H9 (cell line): Measurements from ENCODE around the gene SLC1A7. TPM values are rescaled to one million over a fixed set of nuclear protein-coding genes. Genes with fewer than 3 reads are reported as not detected.

ENCODE experiments used
- DNase-seq: peaks from one replicate; pipeline ENCODE4 v3.0.0-alpha.2; 2017
- H2AFZ ChIP-seq: one replicate; pipeline ENCODE4 v1.6.1; 2013; ENCODE audit warnings: mild to moderate bottlenecking, low read length, control low read depth, moderate library complexity
- H2AK5ac ChIP-seq: 2 replicates; pipeline ENCODE4 v1.6.1; 2013; ENCODE audit warnings: low read length, control low read depth, mixed read lengths; ENCODE audit not compliant: insufficient read length
- H2BK120ac ChIP-seq: one replicate; pipeline ENCODE4 v1.6.1; 2013; ENCODE audit warnings: low read depth, mild to moderate bottlenecking, low read length, control low read depth, inconsistent platforms; ENCODE audit not compliant: poor library complexity, severe bottlenecking
- H2BK12ac ChIP-seq: 2 replicates; pipeline ENCODE4 v1.6.1; 2013; ENCODE audit warnings: low read length, control low read depth, mixed read lengths, low read depth; ENCODE audit not compliant: insufficient read length
- H2BK15ac ChIP-seq: 2 replicates; pipeline ENCODE4 v1.6.1; 2013; ENCODE audit warnings: low read depth, low read length, control low read depth
- H2BK20ac ChIP-seq: one replicate; pipeline ENCODE4 v1.6.1; 2013; ENCODE audit warnings: low read depth, mild to moderate bottlenecking, low read length, control low read depth, inconsistent platforms; ENCODE audit not compliant: poor library complexity, severe bottlenecking
- H2BK5ac ChIP-seq: 2 replicates; pipeline ENCODE4 v1.6.1; 2013; ENCODE audit warnings: low read length, control low read depth, mixed read lengths; ENCODE audit not compliant: insufficient read length
- H3K14ac ChIP-seq: 2 replicates; pipeline ENCODE4 v1.6.1; 2013; ENCODE audit warnings: low read length, control low read depth; ENCODE audit not compliant: insufficient read depth
- H3K18ac ChIP-seq: 2 replicates; pipeline ENCODE4 v1.6.1; 2013; ENCODE audit warnings: low read depth, mild to moderate bottlenecking, mixed read lengths, low read length, control low read depth; ENCODE audit not compliant: insufficient read length
- H3K23ac ChIP-seq: 2 replicates; pipeline ENCODE4 v1.6.1; 2013; ENCODE audit warnings: low read length, control low read depth, mixed read lengths, low read depth; ENCODE audit not compliant: insufficient read length
- H3K23me2 ChIP-seq: 2 replicates; pipeline ENCODE4 v1.6.1; 2013; ENCODE audit warnings: low read depth, mild to moderate bottlenecking, mixed read lengths, low read length, control low read depth; ENCODE audit not compliant: insufficient read length, poor library complexity, severe bottlenecking
- H3K27ac ChIP-seq: 2 replicates; pipeline ENCODE4 v1.5.1; 2013; ENCODE audit warnings: low read length, control low read depth, mixed read lengths, low read depth; ENCODE audit not compliant: insufficient read length
- H3K27me3 ChIP-seq: 2 replicates; pipeline ENCODE4 v1.6.1; 2013; ENCODE audit warnings: low read length, control low read depth, inconsistent platforms; ENCODE audit not compliant: insufficient read depth
- H3K4ac ChIP-seq: 2 replicates; pipeline ENCODE4 v1.6.1; 2013; ENCODE audit warnings: low read depth, mild to moderate bottlenecking, control low read depth, inconsistent platforms, low read length, moderate library complexity
- H3K4me1 ChIP-seq: 2 replicates; pipeline ENCODE4 v1.6.1; 2013; ENCODE audit warnings: low read length, control low read depth, inconsistent platforms; ENCODE audit not compliant: insufficient read depth
- H3K4me2 ChIP-seq: 2 replicates; pipeline ENCODE4 v1.6.1; 2013; ENCODE audit warnings: low read length, control low read depth, mixed read lengths; ENCODE audit not compliant: insufficient read length, insufficient read depth
- H3K56ac ChIP-seq: 2 replicates; pipeline ENCODE4 v1.6.1; 2013; ENCODE audit warnings: low read depth, mild to moderate bottlenecking, mixed read lengths, low read length, control low read depth; ENCODE audit not compliant: insufficient read length
- H3K79me1 ChIP-seq: 2 replicates; pipeline ENCODE4 v1.6.1; 2013; ENCODE audit warnings: low read depth, mild to moderate bottlenecking, moderate library complexity, low read length, control low read depth, inconsistent platforms; ENCODE audit not compliant: insufficient read depth, poor library complexity, severe bottlenecking
- H3K79me2 ChIP-seq: 2 replicates; pipeline ENCODE4 v1.6.1; 2013; ENCODE audit warnings: low read length, control low read depth, inconsistent platforms; ENCODE audit not compliant: insufficient read depth
- H3K9ac ChIP-seq: 2 replicates; pipeline ENCODE4 v1.6.1; 2013; ENCODE audit warnings: low read length, control low read depth, mixed read lengths; ENCODE audit not compliant: insufficient read length; ENCODE audit errors: extremely low read depth
- H3K9me3 ChIP-seq: one replicate; pipeline ENCODE4 v1.6.1; 2013; ENCODE audit warnings: low read depth, low read length, inconsistent platforms; ENCODE audit not compliant: control insufficient read depth
- H3T11ph ChIP-seq: one replicate; pipeline ENCODE4 v1.6.1; 2013; ENCODE audit warnings: mild to moderate bottlenecking, low read length, control low read depth, inconsistent platforms
- H4K20me1 ChIP-seq: one replicate; pipeline ENCODE4 v1.6.1; 2013; ENCODE audit not compliant: control insufficient read depth, insufficient read length, insufficient read depth
- H4K5ac ChIP-seq: 2 replicates; pipeline ENCODE4 v1.6.1; 2013; ENCODE audit warnings: low read depth, mild to moderate bottlenecking, mixed read lengths, low read length, control low read depth; ENCODE audit not compliant: insufficient read length
- H4K8ac ChIP-seq: replicated peaks from 2 replicates; pipeline ENCODE4 v1.6.1; 2013; ENCODE audit warnings: low read length, control low read depth, mixed read lengths, low read depth; ENCODE audit not compliant: insufficient read length
- H4K91ac ChIP-seq: 2 replicates; pipeline ENCODE4 v1.6.1; 2013; ENCODE audit warnings: low read depth, mild to moderate bottlenecking, moderate library complexity, mixed read lengths, low read length, control low read depth; ENCODE audit not compliant: insufficient read length
- H3K27ac Mint-ChIP-seq, 3 experiments: 2 replicates in 2 of 3; 3 replicates in 1 of 3; pipeline ENCODE4 v1.8.0; 2020 to 2021; ENCODE audit warnings: mixed read lengths in 3 of 3, mild to moderate bottlenecking in 1 of 3, moderate library complexity in 1 of 3
- H3K27me3 Mint-ChIP-seq: 2 replicates; pipeline ENCODE4 v1.8.0; 2021; ENCODE audit warnings: low read depth, mild to moderate bottlenecking, moderate library complexity, mixed read lengths
- H3K36me3 Mint-ChIP-seq, 3 experiments: 2 replicates in 2 of 3; 3 replicates in 1 of 3; pipeline ENCODE4 v1.8.0; 2020 to 2021; ENCODE audit warnings: low read depth in 3 of 3, mixed read lengths in 3 of 3; ENCODE audit not compliant: insufficient read depth in 1 of 3
- H3K4me1 Mint-ChIP-seq, 2 experiments: 2 replicates each; pipeline ENCODE4 v1.8.0; 2020; ENCODE audit warnings: mixed read lengths in 2 of 2
- H3K4me3 Mint-ChIP-seq, 2 experiments: 2 replicates in 1 of 2; 3 replicates in 1 of 2; pipeline ENCODE4 v1.8.0; 2020 to 2021; ENCODE audit warnings: mild to moderate bottlenecking in 2 of 2, mixed read lengths in 2 of 2, moderate library complexity in 1 of 2
- H3K9me3 Mint-ChIP-seq, 2 experiments: 2 replicates in 1 of 2; 3 replicates in 1 of 2; pipeline ENCODE4 v1.8.0; 2020; ENCODE audit warnings: mild to moderate bottlenecking in 2 of 2, mixed read lengths in 2 of 2, moderate library complexity in 1 of 2
- CTCF ChIP-seq: fragments of 200-600 bp; sonication (generic); conservative IDR thresholded peaks from 3 replicates; pipeline ENCODE4 v1.8.0; 2021; ENCODE audit warnings: antibody characterized with exemption, mild to moderate bottlenecking
- WGBS: extraction: QIAGEN DNeasy Blood & Tissue Kit; methylation state at CpG from one replicate; pipeline ENCODE4 v1.1.7; 2013; ENCODE audit warnings: missing lambda C conversion rate, low lambda C conversion rate, mixed read lengths; ENCODE audit not compliant: insufficient read length; ENCODE audit errors: extremely low coverage; 5-methylcytosine and 5-hydroxymethylcytosine counted together
- total RNA-seq: library from RNA; stranded (reverse); gene quantifications from 2 replicates; pipeline ENCODE4 v1.2.1, GENCODE V29; 2021

Gene SLC1A7
- total RNA-seq, 1 experiment from 2014 or later = not detected

- Mint-ChIP-seq H3K4me1 (peaks cover 3% of the 10 kb centered on the region in 2 experiments; a peak in 3 of 4 replicates), H3K27me3 (peaks cover 5% of the 10 kb centered on the region), H3K4me3 (no peak overlapping the region), H3K27ac (no peak overlapping the region; a peak in 1 of 7 replicates), H3K9me3 (no peaks in the 10 kb centered on the region), H3K36me3 (no peaks in the 10 kb centered on the region)
- H3K18ac ChIP-seq = no peak overlapping the region
- H2BK5ac ChIP-seq = no peak overlapping the region
- H2BK12ac ChIP-seq = no peak overlapping the region
- WGBS = no CpG with 5 or more reads among the region's 33 CpGs
- H3K4me1 ChIP-seq = no peaks in the 10 kb centered on the region
- no peak overlapping the region for H3K27ac ChIP-seq
- no peak overlapping the region for H4K8ac ChIP-seq
- no peaks in the 10 kb centered on the region for H3K79me2 ChIP-seq
- no peak overlapping the region for H2BK20ac ChIP-seq
- H2BK120ac ChIP-seq = no peak overlapping the region
- TF ChIP-seq CTCF = no peak
- H3K23me2 ChIP-seq = no peaks in the 10 kb centered on the region
- H3K4ac ChIP-seq = no peak overlapping the region
- no peak for DNase-seq
- no peaks in the 10 kb centered on the region for H3K9me3 ChIP-seq
- no peak overlapping the region for H3K4me2 ChIP-seq
- no peak overlapping the region for H4K91ac ChIP-seq
- H3K9ac ChIP-seq = no peak overlapping the region
- H3K56ac ChIP-seq = no peak overlapping the region
- H3K27me3 ChIP-seq = no peaks in the 10 kb centered on the region
- no peak overlapping the region for H3T11ph ChIP-seq
- no peaks in the 10 kb centered on the region for H3K79me1 ChIP-seq
- no peak overlapping the region for H2AFZ ChIP-seq
- H3K23ac ChIP-seq = no peak overlapping the region
- no peak overlapping the region for H3K14ac ChIP-seq
- no peak overlapping the region for H4K5ac ChIP-seq
- H2BK15ac ChIP-seq = no peak overlapping the region
- H2AK5ac ChIP-seq = no peak overlapping the region
- H4K20me1 ChIP-seq = no peaks in the 10 kb centered on the region
Measured at GRCh38 chr1:53092659-53093450, 49.6 kb downstream of the SLC1A7 start.
